ENCODE data around the gene TECRL. TPM values are rescaled to one million over a fixed set of nuclear protein-coding genes. Genes with fewer than 3 reads are reported as not detected.

The TECRL gene
- 10 to 100 TPM in 11 of 12 donors, not detected in 1; 19.8 to 93.2 (median 50.1) TPM for polyA plus RNA-seq (ENCODE audit: insufficient read length in 12 of 12)
- long read RNA-seq, donor 1, result 0 reads
- long read RNA-seq, donor 2, transcript TECRL-202 (12 exons, 2,876 nt), result major isoform, 5 of 21 reads
- long read RNA-seq, donor 2, partial matches to known transcripts, result 14 of 21 reads
- long read RNA-seq, donor 2, other reads (novel, unspliced or antisense), result 0 of 21 reads
- long read RNA-seq, donor 3, partial matches to known transcripts, result 11 of 18 reads
- long read RNA-seq, donor 3, other reads (novel, unspliced or antisense), result 0 of 18 reads
- long read RNA-seq, donor 4, partial matches to known transcripts, result 0 of 3 reads
- long read RNA-seq, donor 4, other reads (novel, unspliced or antisense), result 0 of 3 reads
- long read RNA-seq, donor 5, transcript TECRL-202 (12 exons, 2,876 nt), result major isoform, 10 of 92 reads
- long read RNA-seq, donor 5, partial matches to known transcripts, result 77 of 92 reads
- long read RNA-seq, donor 5, other reads (novel, unspliced or antisense), result 0 of 92 reads
- long read RNA-seq, donor 6, partial matches to known transcripts, result 0 of 4 reads
- long read RNA-seq, donor 6, other reads (novel, unspliced or antisense), result 0 of 4 reads
- long read RNA-seq, donor 7, partial matches to known transcripts, result 14 of 19 reads
- long read RNA-seq, donor 7, other reads (novel, unspliced or antisense), result 0 of 19 reads
- long read RNA-seq, donor 8, partial matches to known transcripts, result 32 of 37 reads
- long read RNA-seq, donor 8, other reads (novel, unspliced or antisense), result 0 of 37 reads
- long read RNA-seq, donor 9, partial matches to known transcripts, result 0 of 7 reads
- long read RNA-seq, donor 9, other reads (novel, unspliced or antisense), result 0 of 7 reads
- long read RNA-seq, donor 10, partial matches to known transcripts, result 28 of 33 reads
- long read RNA-seq, donor 10, other reads (novel, unspliced or antisense), result 0 of 33 reads
- long read RNA-seq, donor 11, transcript TECRL-202 (12 exons, 2,876 nt), result major isoform, 5 of 40 reads
- long read RNA-seq, donor 11, partial matches to known transcripts, result 31 of 40 reads
- long read RNA-seq, donor 11, other reads (novel, unspliced or antisense), result 0 of 40 reads

- DNase-seq, result no peak
These were observed at the start of gene TECRL for GRCh38 chr4:64409300-64409699. TECRL (minus strand) TSS chr4:64409450; CDS start chr4:64409351, 99 bp downstream.

- no peak for DNase-seq
These were observed 23.4 kb upstream of the TECRL start for GRCh38 chr4:64432674-64433073.

GRCh38 chr4:64430933-64431332, 21.7 kb upstream of the TECRL start:
- DNase-seq, result no peak

GRCh38 chr4:64417974-64418373, 8.7 kb upstream of the TECRL start:
- DNase-seq, result peak; percentile 13

- no peak for DNase-seq
These were observed 2.2 kb downstream of the TECRL start for GRCh38 chr4:64407000-64407399.

- DNase-seq, result no peak
These were observed 3.5 kb downstream of the TECRL start for GRCh38 chr4:64405761-64406160.

- DNase-seq, result no peak
These were observed 6.6 kb downstream of the TECRL start for GRCh38 chr4:64402684-64403083.

- no peak for DNase-seq
These were observed 9.7 kb downstream of the TECRL start for GRCh38 chr4:64399313-64400109.

- DNase-seq, result no peak
These were observed 14.8 kb downstream of the TECRL start for GRCh38 chr4:64394469-64394868.

- no peak for DNase-seq
These were observed 21.0 kb downstream of the TECRL start for GRCh38 chr4:64388252-64388651.

- no peak for DNase-seq
These were observed 24.0 kb downstream of the TECRL start for GRCh38 chr4:64385220-64385619.

GRCh38 chr4:64384237-64385203, 24.7 kb downstream of the TECRL start:
- DNase-seq, result no peak

- DNase-seq, result no peak
These were observed 40.5 kb downstream of the TECRL start for GRCh38 chr4:64368741-64369140.

GRCh38 chr4:64361399-64361740, 47.9 kb downstream of the TECRL start:
- DNase-seq, result no peak

GRCh38 chr4:64360664-64361398, 48.4 kb downstream of the TECRL start:
- no peak for DNase-seq

- no peak for DNase-seq
These were observed 49.8 kb downstream of the TECRL start for GRCh38 chr4:64359489-64359888.

- no peak for DNase-seq
These were observed 55.3 kb downstream of the TECRL start for GRCh38 chr4:64353904-64354303.

- no peak for DNase-seq
These were observed 67.5 kb downstream of the TECRL start for GRCh38 chr4:64341711-64342110.

All from muscle of arm (tissue), 14 donors.